HepG2 (cell line): ENCODE data around the gene QRFP. TPM values are rescaled to one million over a fixed set of nuclear protein-coding genes. Genes with fewer than 3 reads are reported as not detected.

Experiments used
- ATAC-seq: fragments of 200-7000 bp; cut with Tn5 transposase; 3 replicates; pipeline ENCODE4 v1.9.1; 2020; ENCODE audit warnings: mild to moderate bottlenecking, moderate library complexity
- BruUV-seq: library from RNA; stranded (reverse); fragments of 400-500 nt; replicated peaks from 2 replicates; lab custom pipeline; 2021; lab: Mats Ljungman, UMichigan
- CTCF ChIA-PET: fragments of 300-600 bp; formaldehyde crosslinking; extraction: SDS; loops from one replicate; lab custom pipeline; 2021; ENCODE audit warnings: low total read pairs, inconsistent platforms, low intra/inter-chr PET ratio; lab: Yijun Ruan, JAX
- POLR2A ChIA-PET: fragments of 350-600 bp; sonication (Branson Sonifier 250); formaldehyde crosslinking; loops from one replicate; lab custom pipeline; 2020; ENCODE audit warnings: antibody characterized with exemption, inconsistent platforms; lab: Yijun Ruan, JAX
- DNase-seq: peaks from one replicate; pipeline ENCODE4 v3.0.0-alpha.2; 2015; ENCODE audit warnings: low spot score
- FAIRE-seq: peaks from 3 replicates; lab custom pipeline; 2011; peaks lifted over from hg19 to GRCh38; lab: Jason Lieb, UNC
- H2AFZ ChIP-seq: one replicate; pipeline ENCODE4 v1.6.1; 2011; ENCODE audit warnings: low read length, inconsistent platforms
- H3K27ac ChIP-seq: fragments of 300-600 bp; 3 replicates; pipeline ENCODE4 v1.8.0; 2011; ENCODE audit warnings: mixed run types, mild to moderate bottlenecking, mixed read lengths, low read length, inconsistent platforms; ENCODE audit not compliant: insufficient read depth; ENCODE audit errors: extremely low read length
- H3K27me3 ChIP-seq, 2 experiments: fragments of 200-600 bp in 1 of 2; 2 replicates in 1 of 2; 3 replicates in 1 of 2; pipeline versions ENCODE4 v1.6.0 to v1.8.0; 2011; ENCODE audit warnings: low read length in 2 of 2, mild to moderate bottlenecking in 2 of 2, moderate library complexity in 2 of 2, inconsistent platforms in 1 of 2; ENCODE audit not compliant: insufficient read depth in 2 of 2, control insufficient read depth in 1 of 2
- H3K36me3 ChIP-seq, 2 experiments: fragments of 200-600 bp in 1 of 2; replicated peaks in 1 of 2; 2 replicates in 1 of 2; 3 replicates in 1 of 2; pipeline versions ENCODE4 v1.5.1 to v1.8.0; 2011; ENCODE audit warnings: low read length in 2 of 2, inconsistent platforms in 1 of 2; ENCODE audit not compliant: insufficient read depth in 2 of 2, control insufficient read depth in 1 of 2
- H3K4me1 ChIP-seq: 2 replicates; pipeline ENCODE4 v1.5.1; 2012; ENCODE audit warnings: low read length, inconsistent platforms; ENCODE audit not compliant: insufficient read depth
- H3K4me2 ChIP-seq: 2 replicates; pipeline ENCODE4 v1.6.0; 2011; ENCODE audit warnings: low read depth, low read length, inconsistent platforms
- H3K4me3 ChIP-seq, 3 experiments: fragments of 200-600 bp in 1 of 3; sonication (generic), shearing (Covaris generic) in 1 of 3; replicated peaks in 1 of 3; 2 replicates each; pipeline ENCODE4 v1.5.1; 2011 to 2016; ENCODE audit warnings: low read length in 3 of 3, inconsistent platforms in 2 of 3, low read depth in 2 of 3, mild to moderate bottlenecking in 2 of 3, control low read depth in 1 of 3, mixed read lengths in 1 of 3; ENCODE audit not compliant: insufficient read depth in 1 of 3
- H3K79me2 ChIP-seq: one replicate; pipeline ENCODE4 v1.6.1; 2011; ENCODE audit warnings: low read length, inconsistent platforms; ENCODE audit not compliant: insufficient read depth
- H3K9ac ChIP-seq: 2 replicates; pipeline ENCODE4 v1.6.0; 2011; ENCODE audit warnings: mild to moderate bottlenecking, low read depth, low read length, inconsistent platforms; ENCODE audit not compliant: insufficient read depth
- H3K9me3 ChIP-seq: 2 replicates; pipeline ENCODE4 v1.5.1; 2012; ENCODE audit warnings: mild to moderate bottlenecking, low read length
- H4K20me1 ChIP-seq: 2 replicates; pipeline ENCODE4 v1.6.0; 2011; ENCODE audit warnings: inconsistent platforms, mild to moderate bottlenecking, low read length, moderate library complexity; ENCODE audit not compliant: insufficient read depth
- MAZ ChIP-seq, 2 experiments: sonication (generic) in 1 of 2; formaldehyde crosslinking in 1 of 2; IDR thresholded peaks; 2 replicates each; pipeline versions ENCODE4 v1.5.0 to v1.6.1; 2012 to 2020; ENCODE audit warnings: low read depth in 2 of 2, mild to moderate bottlenecking in 2 of 2, borderline replicate concordance in 1 of 2, improper control_type of control experiment in 1 of 2, low read length in 1 of 2, missing genetic modification reagents in 1 of 2, moderate library complexity in 1 of 2
- PATZ1 ChIP-seq: sonication (generic); formaldehyde crosslinking; IDR thresholded peaks from 2 replicates; pipeline ENCODE4 v1.4.0; 2020; ENCODE audit warnings: missing genetic modification reagents
- ZBTB8A ChIP-seq: sonication (generic); formaldehyde crosslinking; IDR thresholded peaks from 2 replicates; pipeline ENCODE4 v1.4.0; 2020; ENCODE audit warnings: mild to moderate bottlenecking, low read depth, missing genetic modification reagents, borderline replicate concordance
- ZNF10 ChIP-seq: sonication (generic); formaldehyde crosslinking; IDR thresholded peaks from 2 replicates; pipeline ENCODE4 v1.4.0; 2020; ENCODE audit warnings: mild to moderate bottlenecking, low read depth, missing genetic modification reagents, borderline replicate concordance
- WGBS: methylation state at CpG from one replicate; pipeline ENCODE4 v1.1.6; 2017; ENCODE audit warnings: low lambda C conversion rate; 5-methylcytosine and 5-hydroxymethylcytosine counted together
- in situ Hi-C: cut with HindIII; loops from 2 replicates; pipeline ENCODE4 v1.10.0; 2017; ENCODE audit warnings: low pct_unique_long_range_greater_than_20kb; ENCODE audit not compliant: extremely low pct_ligation_motif_present
- intact Hi-C: fragments of 100-400 bp; cut with micrococcal nuclease; formaldehyde crosslinking; loops from one replicate; pipeline ENCODE4 v1.10.0; 2022; ENCODE audit not compliant: unreplicated experiment
- polyA plus RNA-seq, 8 experiments: library from polyadenylated mRNA; depleted of rRNA in 3 of 8; stranded (reverse) in 7 of 8; unstranded in 1 of 8; fragments of >200 nt; fragmentation: Illumina TruSeq in 4 of 8; extraction: Trizol in 4 of 8; gene quantifications; 2 replicates each; pipeline versions ENCODE4 v1.2.1 to v1.2.3, GENCODE V29; 2011 to 2016; ENCODE audit warnings: low read depth in 4 of 8, missing spikeins in 1 of 8, mixed read lengths in 1 of 8; ENCODE audit not compliant: insufficient read depth in 1 of 8
- total RNA-seq, 5 experiments: library from RNA; depleted of rRNA; stranded (reverse); fragments of >200 nt; fragmentation: Illumina TruSeq; extraction: Trizol; gene quantifications; 2 replicates each; pipeline ENCODE4 v1.2.3, GENCODE V29; 2016; ENCODE audit warnings: low read depth in 1 of 5

QRFP gene
- total and polyA plus RNA-seq, 2 of the 13 experiments (the other 11 are each of a cell fraction or from before 2014, with no cell fraction given) = not detected

GRCh38 chr9:130899051-130899748 is 2.6 kb upstream of the QRFP start:
- ChIA-PET POLR2A (no interaction called here), CTCF (interaction anchor here (1.0 kb wide), 1 partner anchor 42 kb away, joined by 3 read pairs; no protein-coding TSS in a partner anchor)
- no peaks in the 10 kb centered on the region; a peak in 1 of 5 replicates for H3K36me3 ChIP-seq
- H3K4me1 ChIP-seq = no peaks in the 10 kb centered on the region
- in situ Hi-C loops = loop anchor here (5.0 to 10.0 kb wide), 2 partner anchors 43 to 96 kb away; no protein-coding TSS in a partner anchor
- H3K27ac ChIP-seq = no peak overlapping the region
- H3K4me2 ChIP-seq = no peak overlapping the region
- H3K79me2 ChIP-seq = no peaks in the 10 kb centered on the region
- no peaks in the 10 kb centered on the region for H3K9me3 ChIP-seq
- intact Hi-C loops = no loop called here
- DNase-seq (no peak), FAIRE-seq (no peak), ATAC-seq (no peak)
- H2AFZ ChIP-seq = no peak overlapping the region
- no peak overlapping the region for H3K4me3 ChIP-seq
- H3K9ac ChIP-seq = no peak overlapping the region
- peaks cover 29 to 76% of the 10 kb centered on the region in 2 experiments; a peak in 4 of 5 replicates for H3K27me3 ChIP-seq
- WGBS = 4% methylated on average over 17 of the region's 25 CpGs
- no peak for TF ChIP-seq ZBTB8A
- TF ChIP-seq PATZ1 (CRISPR knock-in tag) = peak; percentile 43; the same call in 1 of the 2 replicates
- TF ChIP-seq ZNF10 (CRISPR knock-in tag) = no peak
- no peak for TF ChIP-seq MAZ (IDR thresholded peaks at IDR 0.05; ENCODE audit: borderline replicate concordance, low read depth, low read length)
- no peak for TF ChIP-seq MAZ (CRISPR knock-in tag; IDR thresholded peaks at IDR 0.05; ENCODE audit: low read depth)
- H4K20me1 ChIP-seq = no peaks in the 10 kb centered on the region
- BruUV-seq = no TSS peak
